DND-41 (cell line): ENCODE measurements around the gene KIF5A.
"Not testable (repeated sequence)": the region's sequence is repeated elsewhere in the genome, so short reads cannot be mapped to it uniquely, and the experiment has no call there.

Experiments
- CTCF ChIP-seq: IDR thresholded peaks from 2 replicates; pipeline ENCODE4 v1.5.1; 2012; ENCODE audit warnings: borderline replicate concordance, low read length, moderate library complexity, mild to moderate bottlenecking; ENCODE audit not compliant: poor library complexity, severe bottlenecking; ENCODE audit errors: extremely low read depth
- EZH2 ChIP-seq: IDR thresholded peaks from 3 replicates; pipeline ENCODE4 v1.6.1; 2012; ENCODE audit warnings: borderline replicate concordance, low read depth, mild to moderate bottlenecking, moderate library complexity, low read length, inconsistent platforms; ENCODE audit not compliant: severe bottlenecking

- not testable (repeated sequence) for TF ChIP-seq CTCF, EZH2
Observed at GRCh38 chr12:57517718-57518117, 32.1 kb upstream of the KIF5A start.
